Peyer's patch (tissue), 4 donors: ENCODE data around the gene SLC23A3. TPM values are rescaled to one million over a fixed set of nuclear protein-coding genes. Genes with fewer than 3 reads are reported as not detected.

Source experiments
- DNase-seq, 3 donors: peaks; one replicate each; pipeline ENCODE4 v3.0.0-alpha.2; 2017 to 2019
- H3K27ac ChIP-seq, 4 donors: fragments of 200-600 bp; sonication (generic); one replicate each; pipeline ENCODE4 v1.5.1; 2016 to 2019
- H3K27me3 ChIP-seq, 2 donors: fragments of 200-600 bp; sonication (generic); one replicate each; pipeline ENCODE4 v1.5.1; 2019
- H3K36me3 ChIP-seq, 3 donors: fragments of 200-600 bp; sonication (generic); one replicate each; pipeline ENCODE4 v1.5.1; 2016 to 2019
- H3K4me1 ChIP-seq, 4 donors: fragments of 200-600 bp; sonication (generic); one replicate each; pipeline ENCODE4 v1.5.1; 2016 to 2019
- H3K4me3 ChIP-seq, 4 donors: fragments of 200-600 bp; sonication (generic); 1 replicate in 3 of 4; 2 replicates in 1 of 4; pipeline ENCODE4 v1.5.1; 2016 to 2019; ENCODE audit warnings: mild to moderate bottlenecking in 1 of 4
- H3K9me3 ChIP-seq, 4 donors: fragments of 200-600 bp; sonication (generic); one replicate each; pipeline ENCODE4 v1.5.1; 2016 to 2019; ENCODE audit warnings: mild to moderate bottlenecking in 1 of 4
- CTCF ChIP-seq, 6 experiments: fragments of 450-650 bp in 4 of 6; fragments of 200-600 bp in 2 of 6; sonication (generic) in 1 of 6; IDR thresholded peaks; one replicate each; pipeline ENCODE4 v1.5.1; 2017 to 2019; ENCODE audit warnings: antibody characterized with exemption in 6 of 6, mild to moderate bottlenecking in 3 of 6, moderate library complexity in 1 of 6
- POLR2A ChIP-seq, 2 donors: fragments of 450-650 bp; IDR thresholded peaks; one replicate each; pipeline ENCODE4 v1.5.1; 2017; ENCODE audit warnings: antibody characterized with exemption in 2 of 2, mild to moderate bottlenecking in 2 of 2, moderate library complexity in 2 of 2
- total RNA-seq, 4 donors: library from RNA; depleted of rRNA; stranded (reverse); fragments of >200 nt; gene quantifications; one replicate each; pipeline ENCODE4 v1.1.0, GENCODE V29; 2016

Gene SLC23A3
- total RNA-seq, 4 donors from 2014 or later, result 5.0 to 111 (median 62.8) TPM

DNA sequence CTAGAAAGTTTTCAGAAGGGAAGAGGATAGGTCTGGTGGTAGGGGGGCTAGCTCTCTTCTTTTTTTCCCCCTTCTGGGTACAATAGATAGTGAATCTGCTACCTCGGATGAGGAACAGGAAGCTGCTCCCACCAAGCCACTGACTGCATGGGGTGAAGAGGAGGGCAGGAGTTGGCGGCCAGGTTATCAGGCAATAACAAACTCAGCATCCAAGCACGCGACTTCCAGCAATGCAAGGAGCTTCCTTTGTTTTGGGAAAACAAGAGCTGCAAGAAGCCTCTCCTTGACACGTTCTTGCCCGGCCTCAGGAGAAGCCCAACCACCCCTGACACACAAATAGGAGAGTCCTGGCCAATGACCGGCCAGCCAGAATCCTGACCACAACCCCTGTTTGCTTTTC is 41.4 kb downstream of the SLC23A3 start:
- H3K4me1 ChIP-seq, result peaks cover 0 to 20% (median 7%) of the 10 kb centered on the region in 4 donors

DNA sequence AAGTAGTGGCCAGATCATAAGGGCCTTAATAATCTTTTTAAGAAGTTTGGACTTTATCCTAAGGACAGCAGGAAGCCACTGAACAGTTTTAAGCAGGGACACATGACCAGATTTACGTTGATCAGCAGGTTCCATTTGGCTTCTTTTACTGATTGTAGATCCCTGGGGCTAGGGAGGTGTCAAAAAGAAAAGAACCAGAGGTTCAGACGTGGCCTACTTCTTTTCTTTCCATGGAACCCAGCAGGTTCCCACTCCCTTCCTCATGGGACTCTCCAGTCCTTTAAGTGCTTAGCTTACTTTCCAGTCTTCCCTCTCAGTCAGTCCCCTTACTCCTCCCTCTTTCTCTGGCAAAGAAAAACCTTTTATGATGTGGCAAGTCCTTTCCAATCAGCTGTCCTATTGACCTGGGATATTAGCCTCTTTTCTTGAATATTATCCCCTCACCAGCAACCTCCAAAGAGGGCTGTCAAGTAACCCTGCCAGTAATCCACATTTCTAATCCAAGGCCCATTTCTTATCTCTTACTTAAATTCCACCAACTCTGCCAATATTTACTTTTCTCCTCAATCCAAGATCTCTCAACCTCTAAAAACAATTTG is 42.7 kb downstream of the SLC23A3 start:
- no peak for TF ChIP-seq CTCF (IDR thresholded peaks at IDR 0.05)
- TF ChIP-seq POLR2A (IDR thresholded peaks at IDR 0.05), result peak in 1 of 2 donors; percentile 44
- Histone ChIP-seq H3K4me1 (peaks cover 0 to 28% (median 7%) of the 10 kb centered on the region in 4 donors), H3K27me3 (no peaks in the 10 kb centered on the region), H3K9me3 (no peaks in the 10 kb centered on the region), H3K27ac (peak overlapping the region in 3 of 4 donors; percentile 79 to 96 (median 90)), H3K4me3 (no peak overlapping the region), H3K36me3 (no peaks in the 10 kb centered on the region)
- no peak for DNase-seq

More for the DNA sequence above, 41.4 kb downstream of the SLC23A3 start:
- Histone ChIP-seq H3K27me3 (no peaks in the 10 kb centered on the region), H3K36me3 (no peaks in the 10 kb centered on the region), H3K9me3 (no peaks in the 10 kb centered on the region), H3K4me3 (no peak overlapping the region), H3K27ac (peak overlapping the region in 2 of 4 donors; percentile 90 to 96)
- no peak for DNase-seq
- no peak for TF ChIP-seq CTCF (IDR thresholded peaks at IDR 0.05)
- no peak for TF ChIP-seq POLR2A (IDR thresholded peaks at IDR 0.05)

- H3K36me3 ChIP-seq, result no peaks in the 10 kb centered on the region
- H3K4me1 ChIP-seq, result peaks cover 0 to 28% (median 7%) of the 10 kb centered on the region in 4 donors
- H3K4me3 ChIP-seq, result no peak overlapping the region
- peak overlapping the region in 3 of 4 donors; percentile 79 to 96 (median 90) for H3K27ac ChIP-seq
- H3K9me3 ChIP-seq, result no peaks in the 10 kb centered on the region
- no peak for DNase-seq
- TF ChIP-seq POLR2A (IDR thresholded peaks at IDR 0.05), result no peak
- TF ChIP-seq CTCF (IDR thresholded peaks at IDR 0.05), result no peak
- H3K27me3 ChIP-seq, result no peaks in the 10 kb centered on the region
Measured at GRCh38 chr2:219126555-219126954, 43.3 kb downstream of the SLC23A3 start.

DNA sequence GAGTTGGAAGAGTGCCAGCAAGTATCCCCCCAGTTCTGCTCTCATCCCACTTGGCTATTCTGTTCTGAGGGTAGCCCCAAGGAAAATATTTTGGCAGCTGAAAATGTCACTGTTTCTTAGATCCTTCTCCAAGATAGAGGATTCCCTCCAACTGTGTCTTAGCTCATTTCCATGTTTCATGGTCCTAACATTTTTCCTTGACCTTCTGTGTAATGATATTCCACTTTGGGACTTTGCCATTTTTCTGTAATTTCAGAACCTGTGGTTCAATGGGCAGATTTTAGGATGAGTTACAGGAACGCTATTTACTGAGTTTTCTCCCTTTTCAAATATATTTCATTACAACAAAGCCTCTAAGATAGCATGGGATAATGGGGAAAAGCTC is 44.0 kb downstream of the SLC23A3 start:
- TF ChIP-seq CTCF (IDR thresholded peaks at IDR 0.05) (no peak), POLR2A (IDR thresholded peaks at IDR 0.05) (no peak)
- peaks cover 0 to 28% (median 7%) of the 10 kb centered on the region in 4 donors for H3K4me1 ChIP-seq
- no peak for DNase-seq
- no peaks in the 10 kb centered on the region for H3K36me3 ChIP-seq
- no peak overlapping the region for H3K4me3 ChIP-seq
- H3K9me3 ChIP-seq, result no peaks in the 10 kb centered on the region
- H3K27me3 ChIP-seq, result no peaks in the 10 kb centered on the region
- peak overlapping the region in 3 of 4 donors; percentile 79 to 96 (median 90) for H3K27ac ChIP-seq

GRCh38 chr2:219125225-219125885 is 44.5 kb downstream of the SLC23A3 start:
- H3K36me3 ChIP-seq, result no peaks in the 10 kb centered on the region
- H3K9me3 ChIP-seq, result no peaks in the 10 kb centered on the region
- H3K27ac ChIP-seq, result peak overlapping the region in 3 of 4 donors; percentile 79 to 96 (median 90)
- H3K4me1 ChIP-seq, result peaks cover 0 to 28% (median 7%) of the 10 kb centered on the region in 4 donors
- TF ChIP-seq CTCF (IDR thresholded peaks at IDR 0.05) (no peak), POLR2A (IDR thresholded peaks at IDR 0.05) (peak; percentile 18 to 87)
- peak in 2 of 3 donors; percentile 85 to 90 for DNase-seq
- H3K4me3 ChIP-seq, result peak overlapping the region in 2 of 4 donors; percentile 15 to 33
- H3K27me3 ChIP-seq, result no peaks in the 10 kb centered on the region
